ENCODE results near the gene SPATA17.
"Not testable (repeated sequence)": the region's sequence is repeated elsewhere in the genome, so short reads cannot be mapped to it uniquely, and the experiment has no call there.

SPATA17 gene

DNA sequence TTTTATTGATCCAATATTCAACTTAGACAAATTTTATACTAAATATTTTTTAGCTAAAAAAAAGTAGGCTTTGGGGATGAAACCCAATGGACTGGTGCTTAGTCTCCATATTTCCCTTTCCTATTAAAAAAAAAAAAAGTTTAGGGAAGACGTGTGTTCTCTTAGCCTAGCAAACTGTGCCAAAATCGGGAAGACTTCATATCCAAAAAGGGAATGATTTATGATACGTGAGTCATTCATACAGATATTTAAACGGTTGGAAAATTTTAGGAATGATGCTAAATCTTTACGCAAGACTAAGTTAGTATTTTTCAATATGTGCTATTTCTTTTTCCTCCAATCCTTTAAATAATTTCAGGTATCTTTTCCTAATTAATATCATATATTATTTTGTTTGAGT is 50.7 kb downstream of the SPATA17 start:
- no peak for DNase-seq

- DNase-seq = no peak
Measured at GRCh38 chr1:217687511-217687910, 56.4 kb downstream of the SPATA17 start.

DNA sequence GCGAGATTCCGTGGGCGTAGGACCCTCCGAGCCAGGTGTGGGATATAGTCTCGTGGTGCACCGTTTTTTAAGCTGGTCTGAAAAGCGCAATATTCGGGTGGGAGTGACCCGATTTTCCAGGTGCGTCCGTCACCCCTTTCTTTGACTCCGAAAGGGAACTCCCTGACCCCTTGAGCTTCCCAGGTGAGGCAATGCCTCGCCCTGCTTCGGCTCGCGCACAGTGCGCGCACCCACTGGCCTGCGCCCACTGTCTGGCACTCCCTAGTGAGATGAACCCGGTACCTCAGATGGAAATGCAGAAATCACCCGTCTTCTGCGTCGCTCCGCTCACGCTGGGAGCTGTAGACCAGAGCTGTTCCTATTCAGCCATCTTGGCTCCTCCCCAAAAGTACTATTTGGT is 65.0 kb downstream of the SPATA17 start:
- not testable (repeated sequence) for DNase-seq

DNA sequence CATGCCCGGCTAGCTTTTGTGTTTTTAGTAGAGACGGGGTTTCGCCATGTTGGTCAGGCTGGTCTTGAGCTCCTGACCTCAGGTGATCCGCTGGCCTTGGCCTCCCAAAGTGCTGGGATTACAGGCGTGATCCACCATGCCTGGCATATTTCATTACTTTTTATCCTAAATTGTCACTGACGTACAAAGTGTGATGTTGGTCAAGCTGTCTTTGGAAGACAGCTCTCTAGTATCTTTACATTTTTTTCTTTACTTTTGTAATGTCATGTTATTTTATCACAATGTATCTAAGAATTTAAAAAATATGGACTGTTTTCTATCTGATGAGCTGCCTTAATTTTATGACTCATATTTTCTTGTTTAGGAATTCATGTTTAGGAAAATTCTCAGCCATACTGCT is 72.2 kb downstream of the SPATA17 start:
- DNase-seq = no peak

DNA sequence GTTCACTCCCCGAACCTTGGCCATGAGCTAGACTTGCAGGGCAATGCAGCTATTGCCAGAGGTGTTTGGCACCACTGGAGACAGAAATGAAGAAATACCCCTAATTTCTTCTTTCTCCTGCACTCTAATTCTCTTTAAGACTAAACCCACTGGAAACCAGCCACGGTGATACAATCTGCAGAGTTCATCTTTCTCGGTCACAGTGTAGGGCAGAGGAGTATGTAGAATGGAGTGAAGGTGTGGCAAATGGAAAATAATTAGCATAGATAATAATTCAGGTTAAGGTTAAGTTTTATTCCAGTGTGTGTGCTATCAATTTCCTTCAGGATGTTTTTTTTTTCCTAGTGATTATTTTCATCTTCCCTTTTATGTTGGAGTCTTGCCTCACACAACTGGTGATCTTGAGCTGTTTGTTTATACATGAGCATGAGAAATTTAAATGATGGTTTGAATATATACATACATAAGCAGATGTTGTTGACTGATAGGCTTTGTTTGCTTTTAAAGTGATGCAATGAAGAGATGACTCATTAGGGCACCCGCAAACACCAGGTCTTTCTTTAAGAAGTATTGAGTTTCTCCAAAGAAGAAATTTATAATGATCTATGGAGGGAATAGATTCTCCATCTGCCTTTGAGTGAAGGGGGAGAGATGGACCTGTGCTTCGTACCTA is 81.9 kb downstream of the SPATA17 start:
- no peak for DNase-seq

- DNase-seq = no peak
Measured at GRCh38 chr1:217715681-217716080, 84.5 kb downstream of the SPATA17 start.

- no peak for DNase-seq
Measured at GRCh38 chr1:217717959-217718358, 86.8 kb downstream of the SPATA17 start.

DNA sequence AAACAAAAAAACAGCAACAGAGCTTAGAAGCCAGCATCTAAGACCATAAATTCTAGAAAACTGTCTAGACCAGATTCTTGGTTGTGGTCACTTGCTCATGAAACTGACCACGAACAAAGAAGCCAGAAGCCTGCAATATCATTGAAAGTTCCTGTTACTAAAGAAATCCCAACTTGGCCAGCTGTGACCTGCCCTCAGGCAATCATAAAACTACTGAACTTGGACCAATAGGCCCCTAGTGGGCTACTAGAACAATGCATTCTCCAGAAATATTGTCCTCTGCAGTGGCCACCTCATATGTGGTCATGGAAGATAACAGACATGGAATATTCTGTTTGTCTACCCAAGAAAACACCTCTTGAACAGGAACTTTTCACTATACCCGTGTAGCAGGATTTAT is 87.7 kb downstream of the SPATA17 start:
- DNase-seq = no peak

DNA sequence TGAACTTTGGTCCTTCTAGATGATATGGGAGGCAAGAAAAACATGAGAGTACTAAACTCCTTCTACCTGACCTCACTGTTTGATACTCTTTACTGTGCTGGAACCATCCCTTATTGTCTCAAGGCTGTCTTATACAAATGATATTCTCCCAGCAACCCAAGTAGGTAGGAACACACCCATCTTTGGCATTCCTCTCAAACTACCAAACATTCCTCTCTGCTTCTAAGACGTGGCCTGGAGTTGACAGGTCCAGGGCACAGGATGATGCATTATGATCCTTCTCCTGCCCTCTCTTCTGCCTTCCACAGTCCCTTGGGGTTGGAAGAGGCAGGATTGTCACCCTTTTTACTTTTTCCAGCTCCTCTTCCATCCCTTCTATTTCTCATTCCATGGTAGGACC is 90.5 kb downstream of the SPATA17 start:
- DNase-seq = no peak

DNA sequence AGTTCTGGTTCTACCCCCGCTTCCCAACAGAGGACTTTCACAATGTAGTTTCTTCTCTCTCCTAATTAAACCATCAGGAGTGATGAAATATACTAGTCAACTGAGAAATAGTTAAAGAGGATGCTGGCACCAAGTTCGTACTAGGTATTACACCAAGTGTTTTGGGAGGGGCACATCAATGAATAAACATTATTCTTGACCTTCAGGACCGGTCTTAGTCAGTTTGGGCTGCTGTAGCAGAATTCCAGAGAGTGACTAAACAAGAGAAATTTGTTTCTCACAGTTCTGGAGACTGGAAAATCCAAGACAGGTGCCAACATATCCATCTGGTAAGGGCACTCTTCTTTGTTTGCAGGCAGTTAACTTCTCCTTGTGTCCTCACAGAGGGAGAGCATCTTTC is 103.8 kb downstream of the SPATA17 start:
- DNase-seq = no peak

DNA sequence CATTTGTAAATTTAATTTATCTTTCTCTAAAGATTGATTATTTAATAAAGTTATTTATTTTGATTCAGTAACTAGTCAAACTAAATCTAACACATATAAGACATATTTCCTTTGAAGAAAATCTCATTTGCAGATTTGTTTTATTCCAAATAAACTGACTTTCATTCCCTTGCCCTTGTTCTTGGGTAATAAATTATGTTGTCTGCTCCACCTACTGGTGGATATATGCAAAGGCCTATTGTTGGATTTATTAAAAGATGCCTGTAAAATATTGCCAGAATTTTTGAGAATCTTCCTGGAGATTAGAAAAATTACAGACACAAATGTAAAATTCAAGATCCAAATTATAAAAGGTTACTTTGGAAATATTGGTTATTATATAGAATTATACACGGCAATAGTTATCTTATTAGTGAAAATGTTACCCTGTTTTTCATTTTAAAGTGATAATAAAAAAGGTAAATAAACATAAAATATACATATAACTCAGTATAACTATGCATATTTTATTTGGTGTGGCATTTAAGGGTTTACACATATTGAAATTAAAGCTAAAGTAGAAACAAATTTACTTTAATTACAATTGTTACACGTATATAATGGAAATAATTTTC is 116.1 kb downstream of the SPATA17 start:
- peak; percentile 12 for DNase-seq

- DNase-seq = no peak
Measured at GRCh38 chr1:217769768-217770167, 138.6 kb downstream of the SPATA17 start.

- DNase-seq = no peak
Measured at GRCh38 chr1:217770918-217771317, 139.8 kb downstream of the SPATA17 start.

DNA sequence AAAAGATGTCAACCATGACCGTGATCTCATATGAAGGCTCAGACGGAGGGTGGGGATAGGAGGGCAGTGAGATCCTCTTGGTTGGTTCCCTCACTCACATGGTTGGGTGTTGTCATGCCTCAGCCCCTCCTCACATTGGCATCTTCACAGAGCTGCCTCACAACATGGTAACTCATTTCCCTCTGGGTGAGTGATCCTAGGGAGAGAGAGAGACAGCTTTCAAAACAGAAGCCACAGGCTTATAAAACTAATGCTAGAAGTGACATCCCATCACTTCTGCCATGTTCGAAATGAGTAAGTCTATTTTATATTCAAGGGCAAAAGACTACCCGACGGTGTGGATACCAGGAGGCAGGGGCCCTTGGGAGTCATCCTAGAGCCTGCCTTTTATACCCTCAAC is 145.5 kb downstream of the SPATA17 start:
- DNase-seq = no peak

DNA sequence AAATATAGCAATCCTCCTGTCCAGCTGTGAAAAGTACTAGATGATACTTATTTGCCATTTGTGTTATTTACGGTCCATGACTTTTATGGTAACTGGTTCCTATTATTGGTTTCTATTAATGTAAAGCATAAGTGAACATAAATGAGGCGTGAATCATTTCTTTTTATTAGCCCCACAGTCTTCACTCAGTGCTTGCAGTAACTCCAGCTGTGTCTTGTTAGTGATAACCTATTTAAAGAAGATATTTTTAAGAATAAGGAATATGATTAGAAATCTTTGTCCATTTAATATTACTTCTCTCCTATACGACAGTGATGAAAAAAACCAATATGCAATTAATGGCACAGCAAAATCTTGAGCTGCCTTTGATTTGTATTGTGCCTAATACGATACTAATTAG is 149.9 kb downstream of the SPATA17 start:
- DNase-seq = no peak

DNA sequence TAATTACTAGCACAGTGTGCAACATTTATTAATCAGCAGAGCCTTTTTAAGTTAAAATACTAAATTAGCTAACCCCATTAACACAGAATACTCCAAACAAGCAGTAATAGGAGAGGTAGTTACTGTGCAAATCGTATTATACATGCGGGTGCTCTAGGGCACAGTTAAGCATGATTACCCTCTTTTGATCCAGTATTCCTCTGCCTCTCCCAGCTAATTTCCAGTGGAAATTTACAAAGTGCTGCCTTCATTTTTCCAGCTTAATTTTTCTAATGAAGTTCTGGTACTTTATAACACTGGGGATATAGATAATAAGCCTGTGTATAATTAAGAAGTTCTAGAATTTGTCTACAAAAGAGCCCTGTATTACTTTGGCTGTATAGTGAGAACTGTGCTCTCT is 159.9 kb downstream of the SPATA17 start:
- no peak for DNase-seq

DNA sequence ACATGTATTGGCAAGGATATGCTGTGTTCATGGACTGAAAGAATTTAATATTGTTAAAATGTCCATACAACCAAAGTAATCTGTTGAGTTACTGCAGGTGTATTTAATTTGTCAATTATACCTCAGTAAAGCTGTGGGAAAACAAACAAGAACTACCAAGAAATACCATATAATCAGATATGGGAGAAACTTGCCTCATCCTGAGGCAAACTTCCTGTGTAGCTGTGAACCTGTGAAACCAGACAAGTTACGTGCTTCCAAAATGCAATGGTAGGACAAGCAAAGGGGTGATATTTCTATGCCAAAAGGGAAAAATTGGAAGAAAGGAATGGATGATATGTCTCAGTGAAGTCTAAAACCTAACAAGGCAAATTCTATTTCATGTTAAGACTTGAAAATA is 174.6 kb downstream of the SPATA17 start:
- no peak for DNase-seq

- DNase-seq = no peak
Measured at GRCh38 chr1:217812175-217812574, 181.0 kb downstream of the SPATA17 start.

DNA sequence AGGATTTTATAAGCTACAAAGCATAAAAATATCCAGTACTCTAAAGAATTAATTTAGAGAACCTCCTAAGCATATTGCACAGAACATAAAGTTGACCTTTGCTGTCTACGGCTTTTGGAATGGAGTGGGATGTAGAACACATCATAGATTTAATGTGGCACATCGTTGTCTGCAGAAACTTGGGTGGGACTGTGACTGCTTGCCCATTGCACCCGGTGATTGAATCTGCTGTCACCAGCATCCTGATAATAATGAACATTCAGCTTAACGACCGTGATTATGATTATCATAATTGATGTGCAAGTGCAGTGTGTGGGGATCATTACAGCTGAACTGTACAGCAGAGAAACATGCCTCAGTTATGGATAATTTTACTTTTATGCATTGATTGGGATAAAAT is 181.9 kb downstream of the SPATA17 start:
- no peak for DNase-seq

DNA sequence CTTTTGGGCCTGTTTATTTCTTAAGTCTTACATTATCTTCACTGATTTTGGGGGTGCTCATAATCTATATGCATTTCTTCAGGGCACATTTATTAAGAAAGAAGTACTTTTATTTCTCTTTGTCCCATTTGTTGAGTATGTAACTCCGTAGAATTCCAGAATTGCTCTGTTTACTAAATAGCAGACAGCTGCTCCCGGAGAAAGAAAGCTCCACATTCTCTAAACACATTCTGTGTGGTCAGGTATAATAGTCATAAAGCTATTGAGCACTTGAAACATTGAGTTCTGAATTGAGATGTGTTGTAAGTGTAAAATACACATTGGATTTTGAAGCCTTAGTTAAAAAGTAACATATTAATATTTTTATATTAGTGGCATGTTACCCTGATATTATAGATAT is 206.5 kb downstream of the SPATA17 start:
- no peak for DNase-seq

DNA sequence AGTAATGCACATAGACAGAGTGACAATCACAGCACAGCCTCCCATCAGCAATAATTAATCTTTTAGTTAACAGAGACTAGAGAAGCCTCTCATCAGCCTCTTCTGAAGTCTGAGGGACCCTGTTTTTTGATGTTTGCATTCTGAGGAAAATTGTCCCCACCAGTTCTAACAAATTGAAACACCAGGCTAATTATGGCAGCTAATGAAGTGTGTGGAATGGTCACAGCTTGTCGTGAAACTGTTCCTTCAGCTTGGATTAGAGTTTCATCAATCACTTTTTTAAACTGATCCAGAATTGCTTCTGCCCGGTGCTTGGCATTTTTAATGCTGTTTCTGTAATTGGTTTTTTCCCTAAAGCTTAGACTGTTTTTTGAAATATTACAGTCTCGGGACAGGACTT is 208.0 kb downstream of the SPATA17 start:
- DNase-seq = no peak

DNA sequence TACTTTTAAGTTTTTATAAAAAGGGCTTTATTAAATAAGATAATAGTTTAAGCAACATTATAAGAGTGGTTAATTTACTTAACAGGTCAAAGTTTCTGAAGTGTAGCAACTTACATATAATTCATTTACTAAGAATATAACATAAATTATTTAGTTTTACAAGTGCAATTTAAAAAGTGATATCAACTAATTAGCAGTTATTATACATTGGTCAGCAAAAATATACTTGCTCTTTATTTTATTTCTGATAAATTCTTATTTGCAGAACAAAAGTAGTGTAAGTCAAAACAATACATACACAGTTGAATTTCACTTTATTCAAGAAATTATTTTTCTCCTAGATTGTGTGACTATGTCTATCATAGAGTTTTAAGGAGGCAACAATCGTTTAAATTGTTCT is 215.6 kb downstream of the SPATA17 start:
- DNase-seq = no peak

DNA sequence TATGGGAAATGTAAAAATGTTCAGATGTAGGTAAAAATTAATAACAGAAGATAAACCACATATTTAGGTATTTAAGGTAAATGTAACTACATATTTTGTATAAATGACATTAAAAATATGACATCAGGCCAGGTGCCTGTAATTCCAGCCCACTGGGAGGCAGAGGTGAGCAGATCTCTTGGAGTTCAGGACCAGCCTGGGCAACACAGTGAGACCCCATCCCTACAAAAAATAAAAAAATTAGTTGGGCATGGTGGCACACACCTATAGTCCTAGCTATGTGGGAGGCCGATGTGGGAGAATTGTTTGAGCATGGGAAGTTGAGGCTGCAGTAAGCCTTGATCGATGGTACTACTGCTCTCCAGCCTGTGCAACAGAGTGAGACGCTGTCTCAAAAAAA is 216.5 kb downstream of the SPATA17 start:
- DNase-seq = no peak

- no peak for DNase-seq
Measured at GRCh38 chr1:217856342-217857034, 225.3 kb downstream of the SPATA17 start.

- DNase-seq = no peak
Measured at GRCh38 chr1:217857061-217857460, 225.9 kb downstream of the SPATA17 start.

All from amniotic stem cell (primary cell).